ENCODE results near the gene HES3. TPM values are rescaled to one million over a fixed set of nuclear protein-coding genes. Genes with fewer than 3 reads are reported as not detected.

The HES3 gene
- total RNA-seq, 1 donor from 2014 or later: not detected

DNA sequence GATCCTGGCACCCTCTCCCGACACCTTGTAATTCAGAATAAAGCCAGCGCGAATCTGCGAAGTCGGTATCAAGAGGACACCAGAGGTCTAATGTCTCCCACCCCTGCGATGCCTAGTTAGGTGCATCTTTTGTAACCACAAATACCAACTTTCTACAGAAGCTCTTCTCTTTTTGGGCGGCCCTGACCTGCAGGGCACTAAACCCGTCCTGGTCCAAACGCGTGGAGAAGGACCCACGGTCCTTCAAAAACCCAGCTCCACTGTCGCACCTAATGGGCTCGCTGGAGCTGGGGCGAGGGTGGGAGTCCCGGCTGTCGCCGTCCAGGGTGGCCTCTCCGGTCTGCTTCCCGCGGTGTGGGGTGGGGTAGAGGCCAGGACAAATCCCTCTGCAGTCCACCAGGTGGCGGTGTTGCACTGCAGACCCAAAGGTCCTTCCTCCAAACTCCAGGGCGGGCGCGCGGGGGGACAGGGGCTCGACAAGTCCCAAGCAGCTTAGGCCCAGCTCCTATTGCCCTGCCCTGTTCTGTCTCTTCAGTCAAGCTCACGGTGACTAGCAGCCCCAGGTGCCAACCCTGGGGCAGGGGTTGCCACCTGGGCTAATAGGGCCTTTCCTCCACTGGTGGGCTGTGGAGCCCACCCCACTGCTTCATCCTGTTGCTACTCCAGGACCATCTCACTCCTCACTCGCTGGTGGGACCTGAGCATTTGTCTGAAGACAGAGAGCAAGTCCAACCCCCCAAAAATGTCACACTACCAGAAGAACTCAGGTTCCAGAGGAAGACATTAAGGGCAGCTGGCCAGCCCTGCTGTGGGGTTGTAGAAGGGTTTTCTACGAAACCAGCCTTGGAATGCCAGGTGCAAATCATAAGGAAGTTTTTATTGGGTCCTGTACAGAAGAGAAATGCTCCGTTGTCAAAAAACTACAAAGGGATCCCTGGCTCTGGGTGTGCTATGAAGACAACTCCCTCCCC, 2.8 kb downstream of the HES3 start:
- Mint-ChIP-seq H3K27ac (no peak overlapping the region), H3K36me3 (no peaks in the 10 kb centered on the region), H3K4me3 (peak overlapping the region; percentile 42), H3K27me3 (ENCODE audit: low read depth) (peaks cover 83% of the 10 kb centered on the region), H3K4me1 (peaks cover 5% of the 10 kb centered on the region), H3K9me3 (no peaks in the 10 kb centered on the region)
- TF ChIP-seq, protein P1, sequence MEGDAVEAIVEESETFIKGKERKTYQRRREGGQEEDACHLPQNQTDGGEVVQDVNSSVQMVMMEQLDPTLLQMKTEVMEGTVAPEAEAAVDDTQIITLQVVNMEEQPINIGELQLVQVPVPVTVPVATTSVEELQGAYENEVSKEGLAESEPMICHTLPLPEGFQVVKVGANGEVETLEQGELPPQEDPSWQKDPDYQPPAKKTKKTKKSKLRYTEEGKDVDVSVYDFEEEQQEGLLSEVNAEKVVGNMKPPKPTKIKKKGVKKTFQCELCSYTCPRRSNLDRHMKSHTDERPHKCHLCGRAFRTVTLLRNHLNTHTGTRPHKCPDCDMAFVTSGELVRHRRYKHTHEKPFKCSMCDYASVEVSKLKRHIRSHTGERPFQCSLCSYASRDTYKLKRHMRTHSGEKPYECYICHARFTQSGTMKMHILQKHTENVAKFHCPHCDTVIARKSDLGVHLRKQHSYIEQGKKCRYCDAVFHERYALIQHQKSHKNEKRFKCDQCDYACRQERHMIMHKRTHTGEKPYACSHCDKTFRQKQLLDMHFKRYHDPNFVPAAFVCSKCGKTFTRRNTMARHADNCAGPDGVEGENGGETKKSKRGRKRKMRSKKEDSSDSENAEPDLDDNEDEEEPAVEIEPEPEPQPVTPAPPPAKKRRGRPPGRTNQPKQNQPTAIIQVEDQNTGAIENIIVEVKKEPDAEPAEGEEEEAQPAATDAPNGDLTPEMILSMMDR (IDR thresholded peaks at IDR 0.05; ENCODE audit: unreplicated experiment): peak; percentile 99
- peak; percentile 82 to 92 for DNase-seq (ENCODE audit: low spot score in 2 of 2, unreplicated experiment in 2 of 2)

DNA sequence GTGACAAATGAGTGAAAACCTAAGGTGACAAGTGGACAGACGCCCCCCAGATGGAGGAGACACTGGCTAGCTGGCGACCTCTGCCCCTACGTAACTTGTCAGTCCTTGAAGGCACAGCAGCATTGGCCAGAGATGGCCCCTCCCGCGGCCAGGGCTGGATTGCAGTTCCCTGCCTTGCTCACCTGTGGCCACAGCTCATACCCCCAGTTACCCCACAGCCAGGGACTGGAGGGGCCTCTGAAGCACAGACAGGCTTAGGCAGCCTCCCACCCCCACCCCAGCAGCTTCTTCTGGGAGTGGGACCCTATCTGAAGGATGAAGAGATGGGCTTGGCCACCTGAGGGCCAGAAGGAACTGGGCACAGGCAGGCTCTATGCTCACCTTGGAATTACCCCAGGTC, 3.7 kb downstream of the HES3 start:
- Mint-ChIP-seq H3K9me3 (no peaks in the 10 kb centered on the region), H3K27ac (no peak overlapping the region), H3K4me1 (peaks cover 4% of the 10 kb centered on the region), H3K36me3 (no peaks in the 10 kb centered on the region), H3K4me3 (no peak overlapping the region), H3K27me3 (ENCODE audit: low read depth) (peaks cover 89% of the 10 kb centered on the region)
- TF ChIP-seq, protein P1 (IDR thresholded peaks at IDR 0.05; ENCODE audit: unreplicated experiment): no peak
- DNase-seq (ENCODE audit: low spot score in 2 of 2, unreplicated experiment in 2 of 2): no peak

DNA sequence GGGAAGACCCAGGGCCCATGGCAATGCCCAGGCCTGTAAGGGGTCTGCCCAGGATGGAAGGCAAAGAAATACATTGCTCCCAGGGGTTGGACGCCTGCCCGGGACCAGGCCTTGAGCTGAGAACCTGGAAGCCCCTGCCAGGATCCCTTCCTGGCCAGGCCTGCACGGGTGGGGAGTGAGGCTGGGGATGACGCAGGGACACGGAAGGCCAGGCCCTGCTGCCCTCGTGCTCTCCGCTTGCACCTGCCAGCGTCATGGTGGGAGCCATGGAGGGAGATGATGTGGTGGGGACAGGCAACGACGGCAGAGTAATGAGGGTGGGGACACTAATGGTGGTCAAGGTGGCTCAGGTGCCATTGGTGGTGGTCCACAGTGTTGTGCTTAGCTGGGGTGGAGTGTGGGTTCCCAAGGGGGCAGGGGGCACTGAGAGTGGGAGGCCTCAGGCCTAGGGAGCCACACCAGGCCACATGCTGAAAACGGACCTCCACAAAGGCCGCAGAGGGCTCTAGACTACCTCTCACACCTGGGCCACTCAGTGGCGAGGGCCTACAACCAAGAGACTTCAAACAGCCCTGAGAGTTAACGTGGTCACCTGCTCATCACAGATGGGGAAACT, 4.3 kb downstream of the HES3 start:
- peak overlapping the region; percentile 40 for H3K4me3 Mint-ChIP-seq
- peaks cover 4% of the 10 kb centered on the region for H3K4me1 Mint-ChIP-seq
- H3K36me3 Mint-ChIP-seq: no peaks in the 10 kb centered on the region
- no peak for DNase-seq (ENCODE audit: low spot score in 2 of 2, unreplicated experiment in 2 of 2)
- no peaks in the 10 kb centered on the region for H3K9me3 Mint-ChIP-seq
- peaks cover 87% of the 10 kb centered on the region for H3K27me3 Mint-ChIP-seq (ENCODE audit: low read depth)
- TF ChIP-seq, protein P1 (IDR thresholded peaks at IDR 0.05; ENCODE audit: unreplicated experiment): no peak
- H3K27ac Mint-ChIP-seq: no peak overlapping the region

DNA sequence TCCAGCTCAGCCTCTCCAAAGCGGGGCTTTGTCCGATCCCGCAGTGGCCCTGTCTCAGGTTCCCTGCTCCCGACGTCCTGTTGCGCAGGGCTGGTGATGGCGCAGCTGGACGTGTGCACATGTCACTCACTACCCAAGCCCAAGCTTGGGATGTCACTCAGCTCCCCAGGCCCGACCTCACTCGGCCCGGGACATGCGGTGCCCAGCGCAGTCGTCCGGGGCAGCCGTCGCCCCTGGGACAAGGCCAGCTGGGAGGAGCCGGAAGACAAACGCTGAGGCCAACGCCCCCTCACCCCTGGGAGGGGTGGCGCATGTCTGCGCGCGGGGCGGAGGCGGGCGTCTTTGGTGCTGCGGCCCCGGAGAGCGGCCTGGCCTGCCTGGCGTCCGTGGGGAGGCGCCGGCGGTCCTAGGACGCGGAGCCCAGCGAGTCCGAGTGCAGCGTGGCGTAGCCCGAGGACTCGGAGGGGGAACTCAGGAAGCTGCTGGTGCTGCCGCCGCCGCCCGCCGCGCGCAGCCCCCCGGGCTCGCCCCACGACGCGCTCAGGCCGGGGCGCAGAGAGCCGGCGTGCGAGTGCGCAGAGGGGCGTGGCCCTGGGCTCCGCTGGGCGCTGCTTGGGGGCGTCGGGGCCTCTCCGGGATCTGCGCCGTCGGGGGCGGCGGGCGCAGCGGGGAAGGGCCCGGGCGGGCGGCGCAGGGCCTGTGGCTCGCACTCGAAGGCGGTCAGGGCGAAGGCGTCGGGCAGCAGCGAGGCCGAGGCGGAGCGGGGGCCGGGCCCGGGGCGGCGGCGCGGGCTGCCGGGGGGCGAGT, 5.2 kb downstream of the HES3 start:
- no peak overlapping the region for H3K27ac Mint-ChIP-seq
- H3K4me1 Mint-ChIP-seq: peaks cover 4% of the 10 kb centered on the region
- no peaks in the 10 kb centered on the region for H3K9me3 Mint-ChIP-seq
- DNase-seq (ENCODE audit: low spot score in 2 of 2, unreplicated experiment in 2 of 2): no peak
- peaks cover 80% of the 10 kb centered on the region for H3K27me3 Mint-ChIP-seq (ENCODE audit: low read depth)
- no peaks in the 10 kb centered on the region for H3K36me3 Mint-ChIP-seq
- H3K4me3 Mint-ChIP-seq: no peak overlapping the region
- TF ChIP-seq, protein P1 (IDR thresholded peaks at IDR 0.05; ENCODE audit: unreplicated experiment): no peak

Measured in mesothelial cell of epicardium (in vitro differentiated cells).